K562 (cell line): ENCODE measurements around the gene PPIL6. TPM values are rescaled to one million over a fixed set of nuclear protein-coding genes. Genes with fewer than 3 reads are reported as not detected.

Experiments used
- DPF2 ChIP-seq: fragments of 450-650 bp; IDR thresholded peaks from 2 replicates; pipeline ENCODE4 v1.6.1; 2016
- EGR1 ChIP-seq: fragments of 450-650 bp; conservative IDR thresholded peaks from 2 replicates; pipeline ENCODE4 v1.6.1; 2017; ENCODE audit warnings: mild to moderate bottlenecking
- FIP1L1 ChIP-seq: fragments of 200-400 bp; formaldehyde crosslinking; IDR thresholded peaks from 2 replicates; pipeline ENCODE4 v1.6.1; 2018; ENCODE audit warnings: mild to moderate bottlenecking, low read depth, low read length; ENCODE audit not compliant: poor library complexity, severe bottlenecking
- RAD21 ChIP-seq, 2 experiments: fragments of 250-450 bp in 1 of 2; fragments of 450-650 bp in 1 of 2; sonication (Bioruptor Pico) in 1 of 2; formaldehyde crosslinking in 1 of 2; IDR thresholded peaks in 1 of 2; conservative IDR thresholded peaks in 1 of 2; 2 replicates each; pipeline versions ENCODE4 v1.4.0 to v1.8.0; 2020 to 2022; ENCODE audit warnings: mild to moderate bottlenecking in 2 of 2, moderate library complexity in 1 of 2
- SMAD4 ChIP-seq: fragments of 250-450 bp; sonication (Bioruptor Pico); conservative IDR thresholded peaks from 2 replicates; pipeline ENCODE4 v1.8.0; 2021; ENCODE audit warnings: inconsistent platforms, mild to moderate bottlenecking, moderate library complexity
- SMARCA4 ChIP-seq: fragments of 450-650 bp; IDR thresholded peaks from 2 replicates; pipeline ENCODE4 v1.6.1; 2016
- TCF3 ChIP-seq: sonication (generic); formaldehyde crosslinking; IDR thresholded peaks from 2 replicates; pipeline ENCODE4 v1.4.0; 2020; ENCODE audit warnings: mild to moderate bottlenecking, missing genetic modification reagents
- THRAP3 ChIP-seq: fragments of 450-650 bp; IDR thresholded peaks from 2 replicates; pipeline ENCODE4 v1.6.1; 2016; ENCODE audit warnings: mild to moderate bottlenecking, inconsistent platforms, borderline replicate concordance
- ZNF23 ChIP-seq: fragments of 250-450 bp; sonication (Bioruptor Pico); IDR thresholded peaks from 2 replicates; pipeline ENCODE4 v1.4.0; 2020; ENCODE audit warnings: mild to moderate bottlenecking
- polyA plus RNA-seq, 8 experiments: library from polyadenylated mRNA; depleted of rRNA in 4 of 8; stranded (reverse) in 5 of 8; unstranded in 3 of 8; fragments of >200 nt; fragmentation: Nextera tagmentation in 2 of 8; fragmentation: Illumina TruSeq in 1 of 8; extraction: Ambion mirVana in 2 of 8; extraction: Trizol in 1 of 8; gene quantifications; 2 replicates each; pipeline versions ENCODE4 v1.2.1 to v1.2.3, GENCODE V29; 2011 to 2014; ENCODE audit warnings: inconsistent platforms in 1 of 8, missing spikeins in 1 of 8
- total RNA-seq, 7 experiments: library from RNA; depleted of rRNA in 6 of 7; stranded (reverse); fragments of >200 nt in 6 of 7; fragmentation: Illumina TruSeq in 2 of 7; extraction: Trizol in 2 of 7; gene quantifications; 2 replicates each; pipeline versions ENCODE4 v1.2.1 to v1.2.3, GENCODE V29; 2011 to 2021; ENCODE audit warnings: low replicate concordance in 1 of 7
- TF ChIP-seq, protein P1 (sequence below), 2 experiments: fragments of 450-650 bp; conservative IDR thresholded peaks; 2 replicates each; pipeline ENCODE4 v1.6.1; 2017; ENCODE audit warnings: mild to moderate bottlenecking in 2 of 2, moderate library complexity in 2 of 2
- TF ChIP-seq, protein P2 (sequence below): fragments of 250-450 bp; sonication (Bioruptor Pico); IDR thresholded peaks from 2 replicates; pipeline ENCODE4 v1.8.0; 2021; ENCODE audit warnings: mild to moderate bottlenecking, moderate library complexity
- TF ChIP-seq, protein P3 (sequence below): fragments of 450-650 bp; formaldehyde crosslinking; IDR thresholded peaks from 2 replicates; pipeline ENCODE4 v1.4.0; 2020; ENCODE audit warnings: mild to moderate bottlenecking, moderate library complexity
- TF ChIP-seq, protein P4 (sequence below): fragments of 450-650 bp; IDR thresholded peaks from 2 replicates; pipeline ENCODE4 v1.6.1; 2017; ENCODE audit warnings: antibody characterized with exemption, mild to moderate bottlenecking

Gene PPIL6
- total and polyA plus RNA-seq, 9 of the 15 experiments (the other 6 are each of a cell fraction or from before 2014, with no cell fraction given) = 0.03 to 0.98 (median 0.41) TPM; not detected in 1

DNA sequence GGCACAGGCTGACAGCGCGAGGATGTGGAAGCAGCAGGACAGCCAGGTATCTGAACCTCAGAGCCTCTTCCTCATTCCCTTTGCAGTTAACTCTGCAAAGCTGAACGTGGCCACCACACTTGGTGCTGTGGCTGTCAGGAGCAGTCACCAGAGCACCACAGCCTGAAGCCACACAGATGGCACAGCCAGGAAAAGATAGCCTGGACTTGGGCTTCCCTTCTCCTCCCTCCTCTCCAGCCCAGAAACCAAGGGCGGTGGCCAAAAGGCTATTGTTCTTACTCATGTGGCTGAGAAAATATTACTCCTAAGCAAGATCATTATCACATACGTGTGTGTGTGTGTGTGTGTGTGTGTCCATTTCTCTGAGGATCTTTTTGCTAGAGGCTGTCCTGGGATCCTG is 97.9 kb downstream of the PPIL6 start (continued):
- TF ChIP-seq, protein P1, sequence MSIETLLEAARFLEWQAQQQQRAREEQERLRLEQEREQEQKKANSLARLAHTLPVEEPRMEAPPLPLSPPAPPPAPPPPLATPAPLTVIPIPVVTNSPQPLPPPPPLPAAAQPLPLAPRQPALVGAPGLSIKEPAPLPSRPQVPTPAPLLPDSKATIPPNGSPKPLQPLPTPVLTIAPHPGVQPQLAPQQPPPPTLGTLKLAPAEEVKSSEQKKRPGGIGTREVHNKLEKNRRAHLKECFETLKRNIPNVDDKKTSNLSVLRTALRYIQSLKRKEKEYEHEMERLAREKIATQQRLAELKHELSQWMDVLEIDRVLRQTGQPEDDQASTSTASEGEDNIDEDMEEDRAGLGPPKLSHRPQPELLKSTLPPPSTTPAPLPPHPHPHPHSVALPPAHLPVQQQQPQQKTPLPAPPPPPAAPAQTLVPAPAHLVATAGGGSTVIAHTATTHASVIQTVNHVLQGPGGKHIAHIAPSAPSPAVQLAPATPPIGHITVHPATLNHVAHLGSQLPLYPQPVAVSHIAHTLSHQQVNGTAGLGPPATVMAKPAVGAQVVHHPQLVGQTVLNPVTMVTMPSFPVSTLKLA (conservative IDR thresholded peaks at IDR 0.05) = no peak
- TF ChIP-seq RAD21 (CRISPR knock-in tag; conservative IDR thresholded peaks at IDR 0.05 in 1 of 2, IDR thresholded peaks at IDR 0.05 in 1 of 2) (peak in 1 of 2 experiments; percentile 13; a peak in 1 of 4 replicates), SMARCA4 (peak; percentile 32; the same call in 1 of the 2 replicates), ZNF23 (CRISPR knock-in tag) (no peak), DPF2 (peak; percentile 55), EGR1 (no peak), THRAP3 (no peak), TCF3 (CRISPR knock-in tag) (peak; percentile 40), SMAD4 (CRISPR knock-in tag) (peak; percentile 59; the same call in 1 of the 2 replicates), FIP1L1 (no peak)
- TF ChIP-seq, protein P2, sequence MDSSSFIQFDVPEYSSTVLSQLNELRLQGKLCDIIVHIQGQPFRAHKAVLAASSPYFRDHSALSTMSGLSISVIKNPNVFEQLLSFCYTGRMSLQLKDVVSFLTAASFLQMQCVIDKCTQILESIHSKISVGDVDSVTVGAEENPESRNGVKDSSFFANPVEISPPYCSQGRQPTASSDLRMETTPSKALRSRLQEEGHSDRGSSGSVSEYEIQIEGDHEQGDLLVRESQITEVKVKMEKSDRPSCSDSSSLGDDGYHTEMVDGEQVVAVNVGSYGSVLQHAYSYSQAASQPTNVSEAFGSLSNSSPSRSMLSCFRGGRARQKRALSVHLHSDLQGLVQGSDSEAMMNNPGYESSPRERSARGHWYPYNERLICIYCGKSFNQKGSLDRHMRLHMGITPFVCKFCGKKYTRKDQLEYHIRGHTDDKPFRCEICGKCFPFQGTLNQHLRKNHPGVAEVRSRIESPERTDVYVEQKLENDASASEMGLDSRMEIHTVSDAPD (CRISPR knock-in tag) = peak; percentile 87
- TF ChIP-seq, protein P3, sequence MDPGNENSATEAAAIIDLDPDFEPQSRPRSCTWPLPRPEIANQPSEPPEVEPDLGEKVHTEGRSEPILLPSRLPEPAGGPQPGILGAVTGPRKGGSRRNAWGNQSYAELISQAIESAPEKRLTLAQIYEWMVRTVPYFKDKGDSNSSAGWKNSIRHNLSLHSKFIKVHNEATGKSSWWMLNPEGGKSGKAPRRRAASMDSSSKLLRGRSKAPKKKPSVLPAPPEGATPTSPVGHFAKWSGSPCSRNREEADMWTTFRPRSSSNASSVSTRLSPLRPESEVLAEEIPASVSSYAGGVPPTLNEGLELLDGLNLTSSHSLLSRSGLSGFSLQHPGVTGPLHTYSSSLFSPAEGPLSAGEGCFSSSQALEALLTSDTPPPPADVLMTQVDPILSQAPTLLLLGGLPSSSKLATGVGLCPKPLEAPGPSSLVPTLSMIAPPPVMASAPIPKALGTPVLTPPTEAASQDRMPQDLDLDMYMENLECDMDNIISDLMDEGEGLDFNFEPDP = no peak
- TF ChIP-seq, protein P4, sequence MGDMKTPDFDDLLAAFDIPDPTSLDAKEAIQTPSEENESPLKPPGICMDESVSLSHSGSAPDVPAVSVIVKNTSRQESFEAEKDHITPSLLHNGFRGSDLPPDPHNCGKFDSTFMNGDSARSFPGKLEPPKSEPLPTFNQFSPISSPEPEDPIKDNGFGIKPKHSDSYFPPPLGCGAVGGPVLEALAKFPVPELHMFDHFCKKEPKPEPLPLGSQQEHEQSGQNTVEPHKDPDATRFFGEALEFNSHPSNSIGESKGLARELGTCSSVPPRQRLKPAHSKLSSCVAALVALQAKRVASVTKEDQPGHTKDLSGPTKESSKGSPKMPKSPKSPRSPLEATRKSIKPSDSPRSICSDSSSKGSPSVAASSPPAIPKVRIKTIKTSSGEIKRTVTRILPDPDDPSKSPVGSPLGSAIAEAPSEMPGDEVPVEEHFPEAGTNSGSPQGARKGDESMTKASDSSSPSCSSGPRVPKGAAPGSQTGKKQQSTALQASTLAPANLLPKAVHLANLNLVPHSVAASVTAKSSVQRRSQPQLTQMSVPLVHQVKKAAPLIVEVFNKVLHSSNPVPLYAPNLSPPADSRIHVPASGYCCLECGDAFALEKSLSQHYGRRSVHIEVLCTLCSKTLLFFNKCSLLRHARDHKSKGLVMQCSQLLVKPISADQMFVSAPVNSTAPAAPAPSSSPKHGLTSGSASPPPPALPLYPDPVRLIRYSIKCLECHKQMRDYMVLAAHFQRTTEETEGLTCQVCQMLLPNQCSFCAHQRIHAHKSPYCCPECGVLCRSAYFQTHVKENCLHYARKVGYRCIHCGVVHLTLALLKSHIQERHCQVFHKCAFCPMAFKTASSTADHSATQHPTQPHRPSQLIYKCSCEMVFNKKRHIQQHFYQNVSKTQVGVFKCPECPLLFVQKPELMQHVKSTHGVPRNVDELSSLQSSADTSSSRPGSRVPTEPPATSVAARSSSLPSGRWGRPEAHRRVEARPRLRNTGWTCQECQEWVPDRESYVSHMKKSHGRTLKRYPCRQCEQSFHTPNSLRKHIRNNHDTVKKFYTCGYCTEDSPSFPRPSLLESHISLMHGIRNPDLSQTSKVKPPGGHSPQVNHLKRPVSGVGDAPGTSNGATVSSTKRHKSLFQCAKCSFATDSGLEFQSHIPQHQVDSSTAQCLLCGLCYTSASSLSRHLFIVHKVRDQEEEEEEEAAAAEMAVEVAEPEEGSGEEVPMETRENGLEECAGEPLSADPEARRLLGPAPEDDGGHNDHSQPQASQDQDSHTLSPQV = 0 out of 2 replicates have a peak, but pooled peaks have one; percentile 23
